Mesendoderm (in vitro differentiated cells): ENCODE measurements around the gene DUSP6. TPM values are rescaled to one million over a fixed set of nuclear protein-coding genes. Genes with fewer than 3 reads are reported as not detected.

Experiments
- DNase-seq: peaks from one replicate; pipeline ENCODE4 v3.0.0; 2013
- H2AK5ac ChIP-seq: 2 replicates; pipeline ENCODE4 v1.6.1; 2013; ENCODE audit warnings: low read length, inconsistent platforms
- H2BK120ac ChIP-seq: 2 replicates; pipeline ENCODE4 v1.6.1; 2013; ENCODE audit warnings: low read depth, mild to moderate bottlenecking, low read length, moderate library complexity, mixed read lengths
- H2BK15ac ChIP-seq: replicated peaks from 2 replicates; pipeline ENCODE4 v1.6.1; 2013; ENCODE audit warnings: low read depth, mild to moderate bottlenecking, moderate library complexity
- H2BK5ac ChIP-seq: 2 replicates; pipeline ENCODE4 v1.6.1; 2013; ENCODE audit warnings: low read length, inconsistent platforms
- H3K18ac ChIP-seq: 2 replicates; pipeline ENCODE4 v1.6.1; 2013; ENCODE audit warnings: mild to moderate bottlenecking, low read length, mixed read lengths
- H3K23ac ChIP-seq: one replicate; pipeline ENCODE4 v1.6.1; 2013; ENCODE audit warnings: low read length
- H3K27ac ChIP-seq: 2 replicates; pipeline ENCODE4 v1.5.1; 2013; ENCODE audit warnings: low read depth, mild to moderate bottlenecking, inconsistent platforms, low read length, moderate library complexity
- H3K27me3 ChIP-seq: 2 replicates; pipeline ENCODE4 v1.6.1; 2013; ENCODE audit warnings: low read length, control low read depth, mild to moderate bottlenecking, inconsistent platforms; ENCODE audit not compliant: insufficient read depth, poor library complexity
- H3K36me3 ChIP-seq: 2 replicates; pipeline ENCODE4 v1.6.1; 2013; ENCODE audit warnings: low read length, inconsistent platforms; ENCODE audit not compliant: control insufficient read depth, insufficient read depth
- H3K4ac ChIP-seq: one replicate; pipeline ENCODE4 v1.6.1; 2013; ENCODE audit warnings: low read depth, mild to moderate bottlenecking, low read length, moderate library complexity
- H3K4me1 ChIP-seq: 2 replicates; pipeline ENCODE4 v1.6.1; 2013; ENCODE audit warnings: low read depth, low read length, inconsistent platforms; ENCODE audit not compliant: control insufficient read depth
- H3K4me2 ChIP-seq: 2 replicates; pipeline ENCODE4 v1.6.1; 2013; ENCODE audit warnings: low read length
- H3K4me3 ChIP-seq: 2 replicates; pipeline ENCODE4 v1.5.1; 2013; ENCODE audit warnings: mild to moderate bottlenecking, low read length
- H3K56ac ChIP-seq: one replicate; pipeline ENCODE4 v1.6.1; 2013; ENCODE audit warnings: low read length
- H3K79me1 ChIP-seq: 2 replicates; pipeline ENCODE4 v1.6.1; 2013; ENCODE audit warnings: low read length, inconsistent platforms
- H3K79me2 ChIP-seq: 2 replicates; pipeline ENCODE4 v1.6.1; 2013; ENCODE audit warnings: mild to moderate bottlenecking, low read length; ENCODE audit not compliant: control insufficient read depth, insufficient read depth
- H3K9ac ChIP-seq: 2 replicates; pipeline ENCODE4 v1.6.1; 2013; ENCODE audit warnings: low read length, inconsistent platforms
- H4K5ac ChIP-seq: one replicate; pipeline ENCODE4 v1.6.1; 2013; ENCODE audit warnings: low read length
- H4K8ac ChIP-seq: one replicate; pipeline ENCODE4 v1.6.1; 2013; ENCODE audit warnings: low read depth, mild to moderate bottlenecking, control low read depth, low read length, moderate library complexity
- small RNA-seq: library from polyadenylated mRNA; stranded (forward); fragments of <200 nt; extraction: miRNeasy Mini kit (QIAGEN cat#:217004); gene quantifications from one replicate; pipeline ENCODE3, GENCODE V24; 2013; ENCODE audit not compliant: insufficient read depth

Gene DUSP6

GRCh38 chr12:89299417-89299816 lies 52.9 kb downstream of the DUSP6 start:
- no peaks in the 10 kb centered on the region for H3K27me3 ChIP-seq
- no peak overlapping the region for H3K23ac ChIP-seq
- no peak overlapping the region for H2AK5ac ChIP-seq
- DNase-seq = no peak
- no peak overlapping the region for H2BK5ac ChIP-seq
- H4K8ac ChIP-seq = no peak overlapping the region
- no peak overlapping the region for H3K4ac ChIP-seq
- no peak overlapping the region for H3K4me3 ChIP-seq
- H3K79me2 ChIP-seq = no peaks in the 10 kb centered on the region
- H2BK120ac ChIP-seq = no peak overlapping the region
- no peaks in the 10 kb centered on the region for H3K4me1 ChIP-seq
- H3K79me1 ChIP-seq = no peaks in the 10 kb centered on the region
- no peak overlapping the region for H3K56ac ChIP-seq
- no peak overlapping the region for H3K18ac ChIP-seq
- no peak overlapping the region for H4K5ac ChIP-seq
- no peak overlapping the region for H3K27ac ChIP-seq
- no peak overlapping the region for H3K4me2 ChIP-seq
- no peak overlapping the region for H3K9ac ChIP-seq
- H3K36me3 ChIP-seq = no peaks in the 10 kb centered on the region
- no peak overlapping the region for H2BK15ac ChIP-seq

Small RNA genes within 50 kb of the gene (small RNA-seq; reads per million reads assigned to genes)
- not detected for gene MRPS6P4
